GM21717 (cell line): ENCODE results near the gene CCDC85A.

Experiments
- ATAC-seq: cut with Tn5 transposase; IDR thresholded peaks from one replicate; pipeline ENCODE4 v1.9.1; 2021; ENCODE audit warnings: mild to moderate bottlenecking, moderate library complexity; ENCODE audit not compliant: unreplicated experiment

Gene CCDC85A

DNA sequence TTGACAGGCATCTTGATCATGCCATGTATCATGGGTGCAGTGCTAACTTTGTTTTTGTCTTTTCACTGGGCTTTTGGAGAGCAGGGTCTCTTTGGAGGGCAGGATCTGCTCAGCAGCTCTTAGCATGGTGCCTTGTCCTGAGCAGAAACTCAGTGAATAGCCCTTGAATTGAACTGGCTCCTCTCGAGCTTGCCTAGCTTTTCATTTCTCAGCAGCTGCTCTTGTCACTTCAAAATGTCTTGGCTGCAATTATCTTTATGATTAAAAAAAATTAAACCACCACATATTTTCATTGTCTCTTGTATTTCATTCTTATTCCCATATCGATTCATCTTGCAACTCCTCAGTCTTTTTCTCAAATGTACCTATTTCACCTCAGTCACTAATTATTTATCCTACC is 50.5 kb downstream of the CCDC85A start:
- ATAC-seq = no peak

DNA sequence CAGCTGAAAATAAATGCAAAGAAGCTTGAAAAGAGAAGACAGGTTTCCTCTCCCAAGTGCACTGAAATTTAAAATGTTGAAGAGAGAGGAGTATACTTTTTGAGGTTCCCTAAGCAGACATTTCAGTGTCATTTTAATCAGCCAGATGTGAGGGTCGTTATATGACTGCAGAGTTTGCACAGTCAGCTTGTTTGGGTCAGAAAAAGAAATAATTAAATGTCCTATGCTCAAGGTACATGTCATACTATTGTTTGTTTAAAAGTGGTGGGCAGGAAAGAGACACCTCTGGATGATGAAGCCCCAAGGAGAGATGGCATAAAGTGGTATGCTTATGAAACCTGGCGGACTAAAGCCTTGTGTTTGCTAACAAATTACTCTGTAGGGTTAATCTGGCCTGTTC is 55.2 kb downstream of the CCDC85A start:
- no peak for ATAC-seq

DNA sequence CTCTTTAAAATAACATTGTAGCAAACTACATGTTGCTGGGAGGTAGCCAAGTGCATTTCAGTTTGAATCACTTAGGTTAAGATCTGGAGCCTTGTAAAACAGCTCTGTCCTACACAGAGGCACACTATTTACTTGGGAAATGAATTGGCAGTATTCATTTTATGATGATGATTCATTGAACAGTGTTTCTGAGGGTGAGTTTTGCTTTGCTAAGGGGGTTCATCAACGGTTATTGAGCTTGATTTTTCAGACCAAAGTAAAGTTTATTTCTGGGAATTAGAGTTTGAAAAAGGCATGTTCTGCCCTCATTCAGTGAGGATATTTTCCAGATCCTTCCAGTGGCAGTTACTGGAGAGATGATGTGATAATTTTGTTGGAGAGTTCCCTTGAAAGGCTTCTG is 55.6 kb downstream of the CCDC85A start:
- ATAC-seq = no peak

DNA sequence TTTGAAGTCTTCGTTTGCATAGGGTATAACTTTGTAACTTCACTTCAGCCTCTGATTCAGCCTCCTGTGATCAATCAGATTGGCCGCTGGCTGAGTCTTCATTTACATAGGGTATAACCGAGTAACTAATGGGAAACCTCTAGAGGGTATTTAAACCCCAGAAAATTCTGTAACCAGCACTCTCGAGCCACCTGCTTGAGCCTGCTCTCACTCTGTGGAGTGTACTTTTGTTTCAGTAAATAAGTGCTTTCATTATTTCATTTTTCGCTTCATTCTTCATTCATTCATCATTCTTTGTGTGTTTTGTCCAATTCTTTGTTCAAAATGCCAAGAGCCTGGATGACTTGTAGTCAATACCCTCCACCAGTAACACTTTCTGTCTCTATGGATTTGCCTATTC is 56.4 kb downstream of the CCDC85A start:
- ATAC-seq = no peak

DNA sequence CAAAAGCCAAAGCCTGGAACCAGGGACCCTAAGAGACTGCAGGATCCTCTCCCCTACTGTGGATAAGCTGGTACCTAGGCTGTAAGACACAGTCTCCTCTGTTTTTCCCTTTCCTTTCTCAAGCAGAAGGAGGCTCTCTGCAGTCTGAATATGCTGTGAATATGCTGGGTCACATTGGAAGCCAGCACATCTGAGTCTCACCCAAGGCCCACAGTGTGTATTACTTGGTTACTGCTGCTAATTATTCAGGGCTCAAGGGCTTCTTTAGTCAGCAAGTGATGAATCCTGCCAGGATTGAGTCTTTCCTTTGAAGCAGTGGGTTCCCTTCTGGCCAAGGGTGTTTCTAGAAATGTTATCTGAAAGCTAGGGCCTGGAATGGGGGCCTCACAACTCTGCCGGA is 60.7 kb downstream of the CCDC85A start:
- no peak for ATAC-seq

DNA sequence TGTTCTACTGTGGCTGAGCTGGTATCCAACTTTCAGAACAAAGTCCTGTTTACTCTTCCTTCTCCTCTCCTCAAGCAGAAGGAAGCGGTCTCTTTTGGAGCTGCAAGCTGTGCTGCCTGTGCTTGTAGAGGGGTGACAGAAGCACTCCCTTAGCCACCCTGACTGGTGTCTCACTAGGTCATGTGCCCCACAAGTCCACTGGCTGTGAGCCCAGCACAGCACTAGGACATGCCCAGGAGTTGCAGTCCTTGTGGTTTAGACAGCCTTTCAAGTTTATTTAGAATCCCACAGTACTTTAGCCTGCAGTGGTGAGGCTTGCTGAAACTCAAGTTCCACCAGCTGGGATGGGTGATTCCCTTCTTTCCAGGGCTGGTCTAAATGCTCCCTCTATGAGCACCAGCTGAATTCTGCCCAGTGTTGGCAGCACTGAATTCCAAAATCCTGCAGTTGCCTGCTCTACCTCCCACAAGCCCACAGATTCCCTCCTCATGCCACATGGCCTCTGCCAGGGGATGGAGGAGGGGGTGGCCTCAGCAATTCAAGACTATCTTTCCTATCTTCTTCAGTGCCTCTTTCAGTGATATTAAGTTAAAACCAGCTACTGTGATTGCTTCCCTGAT is 61.2 kb downstream of the CCDC85A start:
- ATAC-seq = no peak

DNA sequence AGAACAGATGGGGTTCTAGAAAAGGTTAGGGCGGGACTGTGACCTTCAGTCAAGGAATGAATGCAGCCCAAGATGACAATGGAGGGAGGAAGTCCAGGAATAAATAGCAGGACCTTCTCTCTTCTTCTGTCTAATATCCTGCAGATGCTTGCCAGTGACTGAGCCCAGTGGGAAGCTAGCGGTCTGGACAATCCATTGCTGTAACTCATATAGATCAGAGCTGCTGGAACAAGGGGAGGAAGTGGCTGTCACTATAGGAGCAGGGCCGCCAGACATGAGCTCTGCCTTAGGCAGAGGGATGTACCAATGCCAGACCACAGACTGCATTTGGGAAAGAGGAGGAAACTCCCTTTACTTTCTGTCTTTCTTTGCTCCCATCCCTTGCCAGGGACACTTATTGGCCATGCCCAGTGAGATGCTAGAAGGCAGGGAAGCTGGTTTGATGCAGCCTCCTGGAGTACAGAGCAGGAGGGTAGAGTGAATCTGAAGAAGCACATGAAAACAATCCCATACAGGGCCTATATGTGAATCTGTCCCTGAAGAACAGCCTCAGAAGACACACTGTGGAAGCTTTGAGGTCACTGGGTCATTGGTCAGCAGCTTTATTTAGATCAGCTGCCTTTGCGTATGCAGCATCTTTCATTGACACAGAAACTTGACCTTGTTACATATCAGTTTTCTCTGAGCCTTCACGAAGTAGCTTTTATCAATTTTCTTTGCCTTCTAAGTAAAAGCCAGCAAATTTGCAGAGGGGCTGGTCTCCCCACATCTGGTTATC is 65.4 kb downstream of the CCDC85A start:
- no peak for ATAC-seq

DNA sequence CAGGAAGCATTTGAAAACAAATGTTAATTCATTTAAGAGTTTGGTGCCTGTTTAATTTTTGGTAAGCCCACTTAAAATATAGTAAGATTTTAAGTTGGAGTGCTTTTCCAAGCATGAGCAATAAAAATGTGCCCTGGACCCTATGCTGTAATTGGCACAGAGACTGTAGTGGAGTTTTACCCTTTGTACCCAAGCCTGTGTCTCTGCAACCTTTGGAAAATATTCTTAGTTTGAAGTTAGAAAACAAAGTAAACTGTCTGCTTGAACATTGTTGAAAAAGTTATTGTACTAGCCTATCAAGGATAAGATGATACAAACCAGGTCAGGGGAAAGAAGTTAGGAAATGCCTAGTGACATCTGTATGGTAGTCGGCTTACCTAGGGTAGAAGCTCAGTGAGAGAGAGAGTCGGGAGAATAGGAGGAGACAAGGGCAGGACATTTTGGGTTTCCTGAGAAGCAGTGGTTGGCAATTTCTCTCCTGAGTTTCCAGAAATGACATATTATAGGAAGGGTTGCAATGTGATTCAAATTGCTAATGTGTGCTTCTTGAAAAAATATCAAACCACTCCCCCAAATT is 66.5 kb downstream of the CCDC85A start:
- no peak for ATAC-seq

DNA sequence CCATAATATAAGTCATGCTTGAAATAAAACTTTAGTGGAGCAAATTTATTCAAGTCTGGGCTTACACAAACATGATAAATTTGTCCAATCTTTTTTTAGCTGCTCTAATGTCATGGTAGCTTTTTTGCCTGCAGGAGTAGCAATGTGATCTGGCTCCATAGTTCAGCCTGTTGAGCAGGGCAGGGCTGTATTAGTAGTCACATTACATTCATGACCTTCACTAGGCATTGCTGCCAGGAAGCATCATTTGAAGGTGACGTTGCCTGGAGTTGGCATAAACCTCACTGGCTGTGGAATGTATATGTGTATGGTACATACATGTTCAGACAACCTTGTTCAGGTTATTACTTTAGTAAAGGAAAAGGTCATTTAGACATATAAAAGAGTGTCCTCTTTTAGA is 76.6 kb downstream of the CCDC85A start:
- ATAC-seq = no peak

DNA sequence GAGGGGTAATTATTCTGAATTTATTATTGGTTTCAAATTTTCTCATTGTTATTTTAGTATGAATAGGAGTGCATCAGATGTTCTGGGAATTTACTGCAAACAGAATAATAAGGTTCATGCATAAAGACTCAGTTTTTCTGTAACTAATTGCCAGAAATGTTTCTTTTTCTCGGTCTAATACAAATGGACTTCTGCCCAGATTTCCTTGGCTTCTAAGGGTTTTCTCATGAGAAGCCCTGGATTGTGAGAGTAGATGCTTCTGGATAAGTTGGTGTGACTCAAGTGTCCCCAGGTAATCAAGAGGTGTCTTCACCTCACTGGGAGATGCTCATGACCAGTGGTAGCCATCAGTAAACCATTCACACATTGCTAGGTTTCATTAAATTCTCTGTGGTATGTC is 78.5 kb downstream of the CCDC85A start:
- no peak for ATAC-seq

DNA sequence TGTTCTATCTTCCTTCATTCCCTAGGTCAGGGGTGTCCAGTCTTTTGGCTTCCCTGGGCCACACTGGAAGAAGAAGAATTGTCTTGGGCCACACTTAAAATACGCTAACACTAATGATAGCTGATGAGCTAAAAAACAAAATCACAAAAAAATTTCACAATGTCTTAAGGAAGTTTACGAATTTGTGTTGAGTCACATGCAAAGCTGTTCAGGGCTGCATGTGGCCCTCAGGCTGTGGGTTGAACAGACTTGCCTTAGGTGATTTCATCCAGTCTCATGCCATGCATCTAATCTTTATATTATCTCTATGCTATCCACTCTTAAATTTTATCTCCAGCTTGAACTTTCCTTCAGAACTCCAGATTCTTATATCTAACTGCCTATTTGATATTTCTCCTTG is 80.1 kb downstream of the CCDC85A start:
- ATAC-seq = no peak

DNA sequence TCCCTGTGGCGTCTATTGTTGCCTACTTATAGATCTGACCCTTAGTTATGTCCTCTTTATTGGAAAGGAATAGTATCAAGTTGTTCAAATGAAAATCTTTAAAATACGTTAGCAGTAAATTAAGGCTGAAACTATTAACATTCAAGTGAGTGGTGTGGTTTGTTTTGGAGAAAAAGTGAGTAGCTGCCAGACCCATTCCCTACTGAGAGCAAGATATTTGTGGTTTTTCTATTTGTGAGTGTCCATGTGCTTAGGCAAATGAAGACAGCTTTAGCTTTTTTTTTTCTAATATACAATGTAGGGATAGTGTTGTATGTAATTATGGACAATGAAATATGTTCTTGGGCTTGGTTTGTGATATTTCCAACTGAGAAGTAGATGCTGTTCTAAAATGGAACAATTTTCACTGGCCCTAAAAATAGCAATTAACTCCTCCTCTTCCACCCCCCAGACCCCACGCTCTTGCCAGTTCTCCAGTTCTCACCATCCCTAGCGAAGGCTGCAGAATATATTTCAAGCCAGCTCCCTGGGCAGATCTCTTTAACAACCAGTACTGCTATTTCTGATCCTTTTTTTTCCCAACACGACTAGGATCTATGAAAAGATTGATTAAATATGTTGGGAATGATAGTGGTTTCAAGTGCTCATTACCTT is 83.1 kb downstream of the CCDC85A start:
- ATAC-seq = no peak

DNA sequence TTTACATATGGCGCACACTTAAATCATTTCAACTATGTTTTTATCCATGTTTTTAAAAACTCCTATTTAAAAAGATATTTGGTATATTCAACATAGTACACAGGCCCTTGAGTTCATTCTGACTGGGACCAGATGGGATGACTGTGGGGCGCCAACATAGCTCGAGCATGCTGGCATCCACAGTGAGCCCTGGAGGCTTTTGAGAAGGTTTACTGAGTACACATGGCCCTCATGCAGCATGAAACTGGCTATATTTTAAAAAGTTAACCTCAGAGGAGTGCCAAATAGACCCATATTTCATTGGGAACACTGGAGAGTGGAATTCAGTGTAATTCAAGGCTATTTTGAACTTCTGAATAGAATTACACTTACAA is 83.6 kb downstream of the CCDC85A start:
- ATAC-seq = no peak

DNA sequence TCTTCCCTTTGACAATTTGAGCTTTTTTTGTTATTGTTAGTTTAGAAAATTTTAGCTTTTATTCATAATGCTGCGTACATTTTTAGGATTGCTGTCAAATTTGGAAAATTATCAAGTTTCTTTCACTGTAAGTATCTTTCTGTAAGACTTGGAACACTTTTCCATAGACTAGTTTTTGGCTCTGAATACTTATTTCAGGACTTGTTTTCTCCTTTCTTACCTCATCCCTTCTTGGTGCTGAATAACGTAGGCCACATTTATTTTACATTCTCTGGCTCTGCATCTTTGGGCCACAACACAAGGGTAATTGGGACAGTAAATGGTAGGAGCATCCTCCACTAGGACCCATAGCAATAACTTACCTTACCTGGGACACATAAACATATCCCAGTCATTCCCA is 85.1 kb downstream of the CCDC85A start:
- no peak for ATAC-seq

DNA sequence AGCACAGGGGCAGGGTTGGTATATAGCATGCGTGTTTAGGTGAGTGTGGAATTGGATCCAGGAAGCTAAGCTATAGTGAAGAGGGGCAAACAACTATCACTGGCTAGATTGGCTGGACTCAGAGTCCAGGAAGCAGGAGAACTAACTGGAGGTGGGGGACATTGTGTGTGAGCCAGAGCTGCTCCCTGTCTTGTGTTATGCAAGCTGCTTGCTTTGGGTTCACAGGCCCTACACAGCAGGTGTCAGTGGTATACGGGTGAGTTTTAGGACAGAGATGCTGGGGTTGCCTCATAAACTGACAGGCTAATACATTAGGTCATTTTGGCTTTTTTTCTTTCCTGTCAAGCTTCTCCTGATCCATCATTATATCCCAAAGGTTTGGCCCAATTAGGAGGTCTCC is 87.5 kb downstream of the CCDC85A start:
- ATAC-seq = no peak

DNA sequence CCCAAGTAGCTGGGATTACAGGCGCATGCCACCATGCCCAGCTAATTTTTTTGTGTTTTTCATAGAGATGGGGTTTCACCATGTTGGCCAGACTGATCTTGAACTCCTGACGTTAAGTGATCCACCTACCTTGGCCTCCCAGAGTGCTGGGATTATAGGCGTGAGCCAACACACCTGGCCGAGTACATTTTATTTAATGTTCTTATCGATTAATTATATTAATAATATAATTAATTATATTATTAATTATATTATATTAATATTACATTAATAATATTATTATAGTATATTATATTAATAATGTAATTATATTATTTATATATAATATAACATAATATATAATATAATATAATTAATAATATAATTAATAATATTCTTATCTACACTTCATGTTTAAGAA is 101.4 kb downstream of the CCDC85A start:
- ATAC-seq = no peak

DNA sequence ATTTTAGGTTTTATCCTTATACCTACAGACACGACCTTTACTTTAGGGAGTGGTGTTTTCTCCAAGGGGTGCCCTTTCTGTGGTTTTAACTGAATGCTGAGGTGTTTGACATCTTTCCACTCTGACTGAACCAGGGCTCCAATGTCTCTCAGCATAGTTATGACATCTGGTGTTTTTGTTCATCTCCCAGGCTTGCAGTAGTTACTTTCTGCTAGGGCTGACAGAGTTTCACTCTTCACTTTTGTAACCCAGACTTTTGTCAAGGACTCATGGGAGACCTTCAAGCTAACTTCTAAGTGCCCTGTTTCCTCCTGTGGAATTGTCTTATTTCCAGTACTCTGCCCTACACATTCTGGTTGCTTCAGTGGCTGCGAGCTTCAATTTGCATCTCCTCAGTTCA is 103.1 kb downstream of the CCDC85A start:
- no peak for ATAC-seq

DNA sequence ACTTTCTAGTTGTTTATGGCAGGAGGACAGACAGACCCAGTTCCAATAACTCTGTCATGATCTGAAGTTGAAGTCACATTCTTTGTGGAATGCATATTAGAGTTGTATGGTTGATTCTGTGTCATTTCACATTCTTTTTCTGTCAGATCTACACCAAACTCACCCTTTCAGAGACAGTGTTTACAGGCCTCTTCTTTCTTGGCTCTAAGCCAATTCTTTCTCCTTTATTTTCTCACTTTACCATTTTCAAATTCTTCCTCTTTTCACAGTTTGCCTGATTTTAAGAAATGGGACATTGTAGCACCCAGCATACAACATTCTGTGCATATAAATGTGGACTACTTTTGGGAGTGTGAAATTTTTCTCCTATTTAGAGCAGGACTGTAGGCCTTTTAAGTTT is 103.7 kb downstream of the CCDC85A start:
- no peak for ATAC-seq

DNA sequence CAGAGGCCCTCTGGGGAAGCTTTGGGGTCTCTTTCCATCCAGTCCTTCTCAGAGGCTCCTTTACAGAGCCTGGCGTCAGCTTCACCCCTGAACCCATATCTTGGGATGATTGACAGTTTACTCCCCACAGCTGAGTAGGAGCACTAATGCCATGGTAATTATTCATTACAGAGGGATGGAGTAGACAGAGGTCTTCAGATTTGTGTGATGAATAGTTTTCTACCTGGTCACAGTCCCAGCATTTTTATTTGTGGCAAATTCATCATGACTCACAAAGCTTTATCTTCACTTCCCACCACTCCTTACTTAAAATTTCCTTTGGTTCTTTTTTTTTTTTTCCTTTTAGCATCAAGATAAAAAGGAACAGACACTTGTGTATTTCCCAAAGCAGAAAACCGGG is 104.2 kb downstream of the CCDC85A start:
- ATAC-seq = no peak

DNA sequence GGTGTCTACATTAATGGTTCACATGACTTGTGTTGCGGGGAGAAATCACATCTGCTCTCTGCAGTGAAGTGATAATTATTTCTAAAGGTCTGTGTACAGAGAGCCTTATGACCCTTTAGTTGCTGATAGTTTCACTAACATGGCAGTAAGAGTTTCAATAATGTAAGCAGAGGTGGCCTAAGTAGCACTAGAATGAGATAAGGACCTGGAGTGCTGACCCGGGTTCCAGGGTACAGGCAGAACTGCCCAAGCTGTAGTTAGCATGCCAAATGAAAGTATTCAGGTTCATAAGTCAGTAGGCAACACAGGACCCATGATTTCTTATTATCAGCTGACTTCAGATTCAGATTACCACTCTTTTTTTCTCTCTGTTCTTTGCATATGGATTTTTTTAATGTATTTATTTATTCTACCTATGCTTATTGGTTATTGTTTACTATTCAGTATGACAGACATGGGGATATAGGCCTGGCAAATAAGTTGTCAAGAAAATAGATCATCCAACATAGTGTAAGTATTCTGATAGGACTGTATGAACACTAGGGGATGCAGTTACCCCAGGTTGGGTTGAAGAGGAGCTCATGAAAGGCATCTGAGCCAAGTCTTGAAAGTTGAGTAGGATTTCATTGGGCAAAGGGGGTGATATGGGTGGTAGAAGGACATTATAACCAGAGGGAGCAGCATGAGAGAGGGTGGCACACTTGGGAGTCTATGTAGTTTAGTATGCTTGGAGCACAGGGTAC is 105.2 kb downstream of the CCDC85A start:
- ATAC-seq = no peak

DNA sequence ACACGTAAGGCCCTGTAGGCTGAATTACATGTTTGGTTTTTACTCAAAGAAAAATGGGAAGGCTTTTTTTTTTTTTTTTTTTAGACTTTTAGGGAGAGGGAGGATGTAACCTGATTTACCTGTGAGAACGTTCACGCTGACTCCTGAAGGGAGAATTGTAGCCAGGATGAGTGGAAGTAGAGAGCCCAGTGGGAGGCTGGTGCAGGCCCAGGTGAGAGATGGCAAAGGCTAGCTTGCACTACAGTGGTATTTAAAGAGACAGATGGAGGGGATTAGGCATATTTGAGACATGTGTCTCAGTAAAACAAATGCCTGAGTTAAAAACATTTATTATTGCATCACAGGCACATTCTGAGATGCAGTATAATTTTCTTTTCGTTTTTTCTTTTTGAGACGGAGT is 107.9 kb downstream of the CCDC85A start:
- no peak for ATAC-seq
